Glomerular visceral epithelial cell (primary cell): Measurements from ENCODE around the gene SERPINB2.
"Not testable (repeated sequence)": the region's sequence is repeated elsewhere in the genome, so short reads cannot be mapped to it uniquely, and the experiment has no call there.

Experiments
- DNase-seq: peaks from one replicate; pipeline ENCODE4 v3.0.0-alpha.2; 2016; ENCODE audit errors: extremely low spot score

The SERPINB2 gene

DNA sequence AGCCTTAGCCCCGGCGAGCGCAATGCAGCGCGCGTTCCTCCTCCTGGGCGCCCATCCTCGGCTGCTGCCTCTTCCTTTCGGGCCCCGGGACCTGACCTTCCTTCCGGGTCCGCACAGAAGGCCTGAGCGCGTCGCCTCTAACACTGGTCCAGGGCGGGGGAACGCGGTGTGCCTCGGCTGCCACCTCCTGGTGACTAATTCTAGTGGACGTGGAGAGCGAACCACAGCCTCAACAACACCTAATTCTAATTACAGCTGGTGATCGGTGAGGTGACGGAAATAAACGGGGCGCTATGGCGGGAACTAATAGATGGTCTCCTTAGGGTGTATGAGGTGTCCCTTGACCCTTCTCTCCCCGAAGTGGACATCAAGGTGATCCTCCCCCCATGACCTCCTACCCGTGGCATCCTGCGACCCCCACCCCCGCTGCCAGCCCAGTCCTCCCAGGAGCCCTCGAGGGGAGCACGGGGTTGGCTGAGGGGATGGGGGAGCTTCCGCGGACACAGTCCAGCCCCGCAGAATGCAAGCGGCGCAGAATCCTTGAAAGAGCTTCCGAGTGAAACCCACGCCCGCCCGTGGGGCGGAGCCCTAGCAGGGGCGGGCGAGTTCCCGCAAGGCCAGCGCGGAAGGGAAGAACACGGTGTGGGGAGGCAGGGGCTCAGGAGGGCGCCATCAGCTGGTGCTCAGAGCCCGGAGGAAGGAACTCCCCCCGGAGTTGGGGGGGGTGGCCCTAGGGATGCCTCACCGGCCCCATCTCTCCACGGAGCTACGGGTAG is 48.8 kb downstream of the SERPINB2 start:
- DNase-seq = peak; percentile 81

GRCh38 chr18:63936932-63937393 is 49.5 kb downstream of the SERPINB2 start:
- DNase-seq = no peak

- DNase-seq = no peak
Measured at GRCh38 chr18:63940008-63940407, 52.5 kb downstream of the SERPINB2 start.

DNA sequence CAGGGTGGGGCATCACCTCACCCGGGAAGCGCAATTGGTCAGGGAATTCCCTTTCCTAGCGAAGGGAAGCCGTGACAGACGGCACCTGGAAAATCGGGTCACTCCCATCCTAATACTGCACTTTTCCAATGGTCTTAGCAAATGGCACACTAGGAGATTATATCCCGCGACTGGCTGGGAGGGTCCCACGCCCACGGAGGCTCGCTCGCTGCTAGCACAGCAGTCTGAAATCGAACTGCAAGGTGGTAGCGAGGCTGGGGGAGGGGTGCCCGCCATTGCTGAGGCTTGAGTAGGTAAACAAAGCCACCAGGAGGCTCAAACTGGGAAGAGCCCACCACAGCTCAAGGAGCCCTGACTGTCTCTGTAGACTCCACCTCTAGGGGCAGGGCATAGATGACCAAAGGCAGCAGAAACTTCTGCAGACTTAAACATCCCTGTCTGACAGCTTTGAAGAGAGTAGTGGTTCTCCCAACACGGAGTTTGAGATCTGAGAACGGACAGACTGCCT is 53.1 kb downstream of the SERPINB2 start:
- DNase-seq = not testable (repeated sequence)

DNA sequence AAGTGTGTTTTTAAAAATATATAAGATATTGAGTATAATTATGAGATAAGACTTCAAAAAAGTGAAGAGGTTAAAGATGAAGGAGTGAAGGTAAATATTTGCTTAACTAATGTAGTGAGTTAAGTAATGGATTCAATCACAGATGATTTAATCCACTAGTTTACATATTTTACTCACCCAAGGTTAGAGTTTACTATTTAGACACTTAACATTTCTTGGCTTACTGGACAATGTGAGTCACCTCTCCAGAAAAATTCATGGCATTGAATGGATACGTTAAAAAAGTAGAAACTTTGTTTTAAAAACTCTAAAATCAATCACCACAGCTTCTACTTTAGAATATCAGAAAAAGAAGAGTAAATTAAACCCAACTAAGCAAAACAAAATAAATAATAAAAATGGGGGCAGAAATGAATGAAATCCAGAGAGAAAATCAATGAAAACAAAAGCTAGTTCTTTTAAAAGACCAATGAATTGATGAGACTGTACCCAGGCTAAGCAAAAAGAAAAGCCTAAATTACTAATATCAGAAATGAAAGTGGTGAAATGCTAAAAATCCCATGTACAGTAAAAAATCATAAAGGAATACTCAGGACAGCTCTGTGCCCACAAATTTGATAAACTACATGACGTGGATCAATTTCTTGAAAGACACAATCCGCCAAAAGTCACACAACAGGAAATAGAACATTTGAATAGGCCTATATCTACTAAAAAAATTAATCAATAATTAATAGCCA is 59.7 kb downstream of the SERPINB2 start:
- DNase-seq = no peak

DNA sequence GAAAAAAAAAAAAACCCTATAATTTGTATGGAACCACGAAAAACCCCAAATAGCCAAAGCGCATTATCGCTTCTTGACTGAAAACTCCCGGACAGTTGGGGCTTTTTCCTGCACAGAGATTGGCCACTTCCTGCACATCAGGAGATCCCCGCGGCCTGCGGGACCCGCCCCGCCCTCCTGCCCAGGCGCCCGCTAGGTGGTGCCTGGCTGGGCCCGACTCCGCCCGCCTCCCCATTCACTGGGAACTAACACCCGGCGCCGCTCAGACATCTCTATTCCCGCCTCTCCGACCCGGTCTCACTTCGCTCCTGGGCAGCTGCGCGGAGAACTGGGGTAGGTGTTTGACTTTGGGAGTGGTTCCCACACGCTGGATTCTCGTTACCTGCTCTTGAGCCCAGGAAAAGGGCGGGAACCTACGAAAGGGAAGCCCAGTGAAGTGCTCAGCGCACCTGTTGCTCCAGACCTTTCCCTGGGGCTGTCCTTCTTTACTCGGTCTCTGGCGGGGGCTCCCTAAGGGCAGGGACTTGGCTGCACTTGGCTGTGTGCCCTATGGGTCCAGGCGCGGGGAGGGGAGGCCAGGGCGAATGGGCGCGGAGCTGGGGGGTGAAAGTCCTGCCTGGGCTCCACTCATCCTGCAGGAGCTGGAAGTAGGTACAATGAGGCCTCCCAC is 61.7 kb downstream of the SERPINB2 start, which contains the start of gene HMSD:
TSS of gene HMSD (plus strand) at position 234 of the 670 bp plus-strand sequence. CDS start 4,155 bp downstream, outside the sequence.
- peak; percentile 72 for DNase-seq

DNA sequence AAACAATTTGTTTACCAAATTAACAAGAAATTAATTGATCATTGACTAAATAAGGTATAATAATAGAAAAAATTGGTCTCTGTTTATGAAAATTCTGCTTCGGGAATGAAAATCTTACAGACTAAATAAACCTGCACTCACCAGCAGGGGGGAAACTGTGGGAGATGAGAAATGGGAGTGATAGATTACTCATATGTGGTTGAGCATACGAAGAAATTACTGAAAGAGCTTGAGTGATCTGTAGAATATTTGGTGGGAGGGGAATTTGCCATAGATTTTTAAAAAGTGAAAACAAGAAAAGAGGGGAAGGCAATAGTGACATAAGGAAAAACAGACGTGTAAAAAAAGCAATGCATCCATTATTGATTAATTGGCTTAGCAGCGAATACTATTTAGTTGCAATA is 63.8 kb downstream of the SERPINB2 start:
- peak; percentile 44 for DNase-seq
